HepG2 (cell line): ENCODE measurements around the gene GPC6. TPM values are rescaled to one million over a fixed set of nuclear protein-coding genes. Genes with fewer than 3 reads are reported as not detected.

Experiments used
- CCDC6 ChIP-seq: sonication (generic); formaldehyde crosslinking; IDR thresholded peaks from 2 replicates; pipeline ENCODE4 v1.8.1; 2022; ENCODE audit warnings: mild to moderate bottlenecking, missing genetic modification reagents, moderate library complexity
- ETV5 ChIP-seq: IDR thresholded peaks from 2 replicates; pipeline ENCODE4 v1.6.1; 2018; ENCODE audit warnings: missing biosample characterization, missing genetic modification reagents, inconsistent platforms, borderline replicate concordance
- FLYWCH1 ChIP-seq: sonication (generic); formaldehyde crosslinking; IDR thresholded peaks from 2 replicates; pipeline ENCODE4 v1.8.1; 2023; ENCODE audit warnings: mild to moderate bottlenecking, missing genetic modification reagents
- KDM6A ChIP-seq: IDR thresholded peaks from 2 replicates; pipeline ENCODE4 v1.6.1; 2016; ENCODE audit warnings: low read depth
- MEF2D ChIP-seq: sonication (generic); formaldehyde crosslinking; IDR thresholded peaks from 2 replicates; pipeline ENCODE4 v1.5.1; 2020; ENCODE audit warnings: mild to moderate bottlenecking, missing genetic modification reagents
- NBN ChIP-seq: fragments of 450-650 bp; conservative IDR thresholded peaks from 2 replicates; pipeline ENCODE4 v1.6.1; 2017
- RBM39 ChIP-seq: fragments of 200-400 bp; formaldehyde crosslinking; IDR thresholded peaks from one replicate; pipeline ENCODE4 v1.6.1; 2018; ENCODE audit warnings: antibody characterized with exemption, mild to moderate bottlenecking, low read depth, low read length; ENCODE audit not compliant: poor library complexity, severe bottlenecking
- RFX1 ChIP-seq: fragments of 450-650 bp; IDR thresholded peaks from 2 replicates; pipeline ENCODE4 v1.6.1; 2017
- ZNF207 ChIP-seq: fragments of 450-650 bp; IDR thresholded peaks from 2 replicates; pipeline ENCODE4 v1.6.1; 2016; ENCODE audit warnings: antibody characterized with exemption, borderline replicate concordance
- ZNF234 ChIP-seq: sonication (generic); formaldehyde crosslinking; conservative IDR thresholded peaks from 2 replicates; pipeline ENCODE4 v1.5.1; 2020; ENCODE audit warnings: mild to moderate bottlenecking, missing genetic modification reagents
- ZNF552 ChIP-seq: sonication (generic); formaldehyde crosslinking; IDR thresholded peaks from 2 replicates; pipeline ENCODE4 v1.9.0; 2022; ENCODE audit warnings: missing genetic modification reagents, mild to moderate bottlenecking, borderline replicate concordance
- polyA plus RNA-seq, 8 experiments: library from polyadenylated mRNA; depleted of rRNA in 3 of 8; stranded (reverse) in 7 of 8; unstranded in 1 of 8; fragments of >200 nt; fragmentation: Illumina TruSeq in 4 of 8; extraction: Trizol in 4 of 8; gene quantifications; 2 replicates each; pipeline versions ENCODE4 v1.2.1 to v1.2.3, GENCODE V29; 2011 to 2016; ENCODE audit warnings: low read depth in 4 of 8, missing spikeins in 1 of 8, mixed read lengths in 1 of 8; ENCODE audit not compliant: insufficient read depth in 1 of 8
- total RNA-seq, 5 experiments: library from RNA; depleted of rRNA; stranded (reverse); fragments of >200 nt; fragmentation: Illumina TruSeq; extraction: Trizol; gene quantifications; 2 replicates each; pipeline ENCODE4 v1.2.3, GENCODE V29; 2016; ENCODE audit warnings: low read depth in 1 of 5
- TF ChIP-seq, protein P1 (sequence below): sonication (generic); formaldehyde crosslinking; IDR thresholded peaks from 2 replicates; pipeline ENCODE4 v1.4.0; 2020; ENCODE audit warnings: low read depth, missing genetic modification reagents
- TF ChIP-seq, protein P2 (sequence below): sonication (generic); formaldehyde crosslinking; IDR thresholded peaks from 2 replicates; pipeline ENCODE4 v1.8.1; 2022; ENCODE audit warnings: low read depth, mild to moderate bottlenecking, missing genetic modification reagents
- TF ChIP-seq, protein P3 (sequence below): sonication (generic); formaldehyde crosslinking; IDR thresholded peaks from 2 replicates; pipeline ENCODE4 v1.4.0; 2020; ENCODE audit warnings: missing genetic modification reagents
- TF ChIP-seq, protein P4 (sequence below): sonication (generic); formaldehyde crosslinking; IDR thresholded peaks from 2 replicates; pipeline ENCODE4 v1.9.0; 2022; ENCODE audit warnings: missing genetic modification reagents, mild to moderate bottlenecking, borderline replicate concordance
- TF ChIP-seq, protein P5 (sequence below): sonication (generic); formaldehyde crosslinking; IDR thresholded peaks from 2 replicates; pipeline ENCODE4 v1.4.0; 2020; ENCODE audit warnings: missing genetic modification reagents

GPC6 gene
- total and polyA plus RNA-seq, 2 of the 13 experiments (the other 11 are each of a cell fraction or from before 2014, with no cell fraction given): 24.5 to 33.9 TPM

DNA sequence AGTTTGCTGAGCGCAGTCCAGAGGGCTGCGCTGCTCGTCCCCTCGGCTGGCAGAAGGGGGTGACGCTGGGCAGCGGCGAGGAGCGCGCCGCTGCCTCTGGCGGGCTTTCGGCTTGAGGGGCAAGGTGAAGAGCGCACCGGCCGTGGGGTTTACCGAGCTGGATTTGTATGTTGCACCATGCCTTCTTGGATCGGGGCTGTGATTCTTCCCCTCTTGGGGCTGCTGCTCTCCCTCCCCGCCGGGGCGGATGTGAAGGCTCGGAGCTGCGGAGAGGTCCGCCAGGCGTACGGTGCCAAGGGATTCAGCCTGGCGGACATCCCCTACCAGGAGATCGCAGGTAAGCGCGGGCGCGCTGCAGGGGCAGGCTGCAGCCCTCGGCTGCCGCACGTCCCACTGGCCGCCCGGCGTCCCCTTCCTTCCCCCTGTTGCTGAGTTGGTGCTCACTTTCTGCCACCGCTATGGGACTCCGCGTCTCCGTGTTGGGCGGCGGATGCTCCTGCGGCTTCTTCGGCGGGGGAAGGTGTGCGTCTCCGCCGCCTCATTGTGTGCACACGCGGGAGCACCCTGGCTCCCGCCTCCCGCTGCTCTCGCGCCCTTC, 772 bp downstream of the GPC6 start (continued):
- TF ChIP-seq, protein P1, sequence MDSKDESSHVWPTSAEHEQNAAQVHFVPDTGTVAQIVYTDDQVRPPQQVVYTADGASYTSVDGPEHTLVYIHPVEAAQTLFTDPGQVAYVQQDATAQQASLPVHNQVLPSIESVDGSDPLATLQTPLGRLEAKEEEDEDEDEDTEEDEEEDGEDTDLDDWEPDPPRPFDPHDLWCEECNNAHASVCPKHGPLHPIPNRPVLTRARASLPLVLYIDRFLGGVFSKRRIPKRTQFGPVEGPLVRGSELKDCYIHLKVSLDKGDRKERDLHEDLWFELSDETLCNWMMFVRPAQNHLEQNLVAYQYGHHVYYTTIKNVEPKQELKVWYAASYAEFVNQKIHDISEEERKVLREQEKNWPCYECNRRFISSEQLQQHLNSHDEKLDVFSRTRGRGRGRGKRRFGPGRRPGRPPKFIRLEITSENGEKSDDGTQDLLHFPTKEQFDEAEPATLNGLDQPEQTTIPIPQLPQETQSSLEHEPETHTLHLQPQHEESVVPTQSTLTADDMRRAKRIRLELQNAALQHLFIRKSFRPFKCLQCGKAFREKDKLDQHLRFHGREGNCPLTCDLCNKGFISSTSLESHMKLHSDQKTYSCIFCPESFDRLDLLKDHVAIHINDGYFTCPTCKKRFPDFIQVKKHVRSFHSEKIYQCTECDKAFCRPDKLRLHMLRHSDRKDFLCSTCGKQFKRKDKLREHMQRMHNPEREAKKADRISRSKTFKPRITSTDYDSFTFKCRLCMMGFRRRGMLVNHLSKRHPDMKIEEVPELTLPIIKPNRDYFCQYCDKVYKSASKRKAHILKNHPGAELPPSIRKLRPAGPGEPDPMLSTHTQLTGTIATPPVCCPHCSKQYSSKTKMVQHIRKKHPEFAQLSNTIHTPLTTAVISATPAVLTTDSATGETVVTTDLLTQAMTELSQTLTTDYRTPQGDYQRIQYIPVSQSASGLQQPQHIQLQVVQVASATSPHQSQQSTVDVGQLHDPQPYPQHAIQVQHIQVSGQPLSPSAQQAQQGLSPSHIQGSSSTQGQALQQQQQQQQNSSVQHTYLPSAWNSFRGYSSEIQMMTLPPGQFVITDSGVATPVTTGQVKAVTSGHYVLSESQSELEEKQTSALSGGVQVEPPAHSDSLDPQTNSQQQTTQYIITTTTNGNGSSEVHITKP (CRISPR knock-in tag): no peak
- TF ChIP-seq, protein P2, sequence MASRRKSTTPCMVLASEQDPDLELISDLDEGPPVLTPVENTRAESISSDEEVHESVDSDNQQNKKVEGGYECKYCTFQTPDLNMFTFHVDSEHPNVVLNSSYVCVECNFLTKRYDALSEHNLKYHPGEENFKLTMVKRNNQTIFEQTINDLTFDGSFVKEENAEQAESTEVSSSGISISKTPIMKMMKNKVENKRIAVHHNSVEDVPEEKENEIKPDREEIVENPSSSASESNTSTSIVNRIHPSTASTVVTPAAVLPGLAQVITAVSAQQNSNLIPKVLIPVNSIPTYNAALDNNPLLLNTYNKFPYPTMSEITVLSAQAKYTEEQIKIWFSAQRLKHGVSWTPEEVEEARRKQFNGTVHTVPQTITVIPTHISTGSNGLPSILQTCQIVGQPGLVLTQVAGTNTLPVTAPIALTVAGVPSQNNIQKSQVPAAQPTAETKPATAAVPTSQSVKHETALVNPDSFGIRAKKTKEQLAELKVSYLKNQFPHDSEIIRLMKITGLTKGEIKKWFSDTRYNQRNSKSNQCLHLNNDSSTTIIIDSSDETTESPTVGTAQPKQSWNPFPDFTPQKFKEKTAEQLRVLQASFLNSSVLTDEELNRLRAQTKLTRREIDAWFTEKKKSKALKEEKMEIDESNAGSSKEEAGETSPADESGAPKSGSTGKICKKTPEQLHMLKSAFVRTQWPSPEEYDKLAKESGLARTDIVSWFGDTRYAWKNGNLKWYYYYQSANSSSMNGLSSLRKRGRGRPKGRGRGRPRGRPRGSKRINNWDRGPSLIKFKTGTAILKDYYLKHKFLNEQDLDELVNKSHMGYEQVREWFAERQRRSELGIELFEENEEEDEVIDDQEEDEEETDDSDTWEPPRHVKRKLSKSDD (CRISPR knock-in tag): no peak
- 0 out of 2 replicates have a peak, but pooled peaks have one; percentile 3 for TF ChIP-seq MEF2D (CRISPR knock-in tag)
- TF ChIP-seq ZNF207: no peak
- no peak for TF ChIP-seq RBM39
- TF ChIP-seq ZNF552: no peak
- TF ChIP-seq FLYWCH1 (CRISPR knock-in tag): no peak
- no peak for TF ChIP-seq NBN
- TF ChIP-seq CCDC6 (CRISPR knock-in tag): no peak
- TF ChIP-seq KDM6A: no peak
- TF ChIP-seq, protein P3, sequence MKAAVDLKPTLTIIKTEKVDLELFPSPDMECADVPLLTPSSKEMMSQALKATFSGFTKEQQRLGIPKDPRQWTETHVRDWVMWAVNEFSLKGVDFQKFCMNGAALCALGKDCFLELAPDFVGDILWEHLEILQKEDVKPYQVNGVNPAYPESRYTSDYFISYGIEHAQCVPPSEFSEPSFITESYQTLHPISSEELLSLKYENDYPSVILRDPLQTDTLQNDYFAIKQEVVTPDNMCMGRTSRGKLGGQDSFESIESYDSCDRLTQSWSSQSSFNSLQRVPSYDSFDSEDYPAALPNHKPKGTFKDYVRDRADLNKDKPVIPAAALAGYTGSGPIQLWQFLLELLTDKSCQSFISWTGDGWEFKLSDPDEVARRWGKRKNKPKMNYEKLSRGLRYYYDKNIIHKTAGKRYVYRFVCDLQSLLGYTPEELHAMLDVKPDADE (CRISPR knock-in tag): no peak
- TF ChIP-seq, protein P4, sequence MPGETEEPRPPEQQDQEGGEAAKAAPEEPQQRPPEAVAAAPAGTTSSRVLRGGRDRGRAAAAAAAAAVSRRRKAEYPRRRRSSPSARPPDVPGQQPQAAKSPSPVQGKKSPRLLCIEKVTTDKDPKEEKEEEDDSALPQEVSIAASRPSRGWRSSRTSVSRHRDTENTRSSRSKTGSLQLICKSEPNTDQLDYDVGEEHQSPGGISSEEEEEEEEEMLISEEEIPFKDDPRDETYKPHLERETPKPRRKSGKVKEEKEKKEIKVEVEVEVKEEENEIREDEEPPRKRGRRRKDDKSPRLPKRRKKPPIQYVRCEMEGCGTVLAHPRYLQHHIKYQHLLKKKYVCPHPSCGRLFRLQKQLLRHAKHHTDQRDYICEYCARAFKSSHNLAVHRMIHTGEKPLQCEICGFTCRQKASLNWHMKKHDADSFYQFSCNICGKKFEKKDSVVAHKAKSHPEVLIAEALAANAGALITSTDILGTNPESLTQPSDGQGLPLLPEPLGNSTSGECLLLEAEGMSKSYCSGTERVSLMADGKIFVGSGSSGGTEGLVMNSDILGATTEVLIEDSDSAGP (CRISPR knock-in tag): no peak
- TF ChIP-seq, protein P5, sequence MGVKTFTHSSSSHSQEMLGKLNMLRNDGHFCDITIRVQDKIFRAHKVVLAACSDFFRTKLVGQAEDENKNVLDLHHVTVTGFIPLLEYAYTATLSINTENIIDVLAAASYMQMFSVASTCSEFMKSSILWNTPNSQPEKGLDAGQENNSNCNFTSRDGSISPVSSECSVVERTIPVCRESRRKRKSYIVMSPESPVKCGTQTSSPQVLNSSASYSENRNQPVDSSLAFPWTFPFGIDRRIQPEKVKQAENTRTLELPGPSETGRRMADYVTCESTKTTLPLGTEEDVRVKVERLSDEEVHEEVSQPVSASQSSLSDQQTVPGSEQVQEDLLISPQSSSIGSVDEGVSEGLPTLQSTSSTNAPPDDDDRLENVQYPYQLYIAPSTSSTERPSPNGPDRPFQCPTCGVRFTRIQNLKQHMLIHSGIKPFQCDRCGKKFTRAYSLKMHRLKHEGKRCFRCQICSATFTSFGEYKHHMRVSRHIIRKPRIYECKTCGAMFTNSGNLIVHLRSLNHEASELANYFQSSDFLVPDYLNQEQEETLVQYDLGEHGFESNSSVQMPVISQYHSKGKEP (CRISPR knock-in tag): no peak
- no peak for TF ChIP-seq RFX1
- TF ChIP-seq ZNF234 (CRISPR knock-in tag): 0 out of 2 replicates have a peak, but pooled peaks have one; percentile 47
- TF ChIP-seq ETV5 (CRISPR knock-in tag): no peak; the same call in 1 of the 2 replicates
